Esophagus mucosa (tissue), 1 donor: ENCODE measurements around the gene SCAMP2. TPM values are rescaled to one million over a fixed set of nuclear protein-coding genes. Genes with fewer than 3 reads are reported as not detected.
A peak's percentile ranks its signal among the peaks of the same experiment; 100 is the strongest.

Source experiments
- ATAC-seq: fragments of 200-7000 bp; cut with Tn5 transposase; one replicate; pipeline ENCODE4 v1.9.1; 2020
- total RNA-seq: library from RNA; stranded (reverse); gene quantifications from one replicate; pipeline ENCODE4 v1.2.4, GENCODE V29; 2023
- donor health status: DM: yes; HTN: yes; CAD: no.

SCAMP2 gene
- total RNA-seq, 1 donor from 2014 or later: 102 TPM

DNA sequence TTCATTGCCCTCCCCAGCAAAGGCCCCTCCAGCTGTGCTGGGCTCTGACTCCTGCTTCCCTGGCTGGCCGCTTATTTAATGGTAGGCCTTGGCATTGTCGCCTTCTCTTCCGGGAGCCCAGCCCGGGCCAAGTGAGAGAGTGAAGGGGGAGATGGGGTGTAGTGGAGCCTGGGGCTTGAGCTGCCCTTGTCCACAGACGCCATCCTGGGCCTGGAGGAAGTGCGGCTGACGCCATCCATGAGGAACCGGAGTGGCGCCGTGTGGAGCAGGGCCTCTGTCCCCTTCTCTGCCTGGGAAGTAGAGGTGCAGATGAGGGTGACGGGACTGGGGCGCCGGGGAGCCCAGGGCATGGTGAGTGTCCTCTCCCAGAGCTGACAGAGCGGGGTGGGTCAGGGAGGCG is 57.2 kb downstream of the SCAMP2 start:
- ATAC-seq: no peak

GRCh38 chr15:74815121-74815934 is 57.8 kb downstream of the SCAMP2 start:
- no peak for ATAC-seq

DNA sequence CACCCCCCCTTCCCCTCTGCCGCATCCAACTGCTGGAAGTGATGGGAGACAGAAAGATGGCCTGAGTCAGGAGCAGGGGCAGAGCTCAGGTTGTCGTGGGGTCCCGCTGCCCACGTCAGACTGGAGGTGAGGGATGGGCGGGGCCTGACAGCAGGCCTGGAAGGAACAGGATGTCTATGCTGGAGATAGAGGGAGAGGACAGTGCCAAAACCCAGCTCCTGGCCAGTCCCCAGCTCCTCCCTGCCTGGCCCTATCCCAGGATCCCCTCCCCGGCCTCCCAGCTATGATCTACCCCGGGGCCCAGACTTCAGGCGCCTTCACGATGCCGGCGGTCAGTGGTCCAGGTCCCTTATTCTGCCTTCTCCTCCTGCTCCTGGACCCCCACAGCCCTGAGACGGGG is 60.6 kb downstream of the SCAMP2 start, which contains the start of gene LMAN1L:
LMAN1L (plus strand) TSS at position 303 of the 400 bp plus-strand sequence; CDS start at position 323, 20 bp downstream.
- ATAC-seq: no peak

GRCh38 chr15:74809956-74810355 is 63.2 kb downstream of the SCAMP2 start:
- no peak for ATAC-seq

- ATAC-seq: no peak
Measured at GRCh38 chr15:74809242-74809641, 63.9 kb downstream of the SCAMP2 start.

GRCh38 chr15:74808840-74809229 is 64.3 kb downstream of the SCAMP2 start:
- peak; percentile 28 for ATAC-seq

GRCh38 chr15:74808078-74808839 is 64.9 kb downstream of the SCAMP2 start:
- peak; percentile 63 for ATAC-seq

- ATAC-seq: peak; percentile 9
Measured at GRCh38 chr15:74807282-74807681, 65.9 kb downstream of the SCAMP2 start.

DNA sequence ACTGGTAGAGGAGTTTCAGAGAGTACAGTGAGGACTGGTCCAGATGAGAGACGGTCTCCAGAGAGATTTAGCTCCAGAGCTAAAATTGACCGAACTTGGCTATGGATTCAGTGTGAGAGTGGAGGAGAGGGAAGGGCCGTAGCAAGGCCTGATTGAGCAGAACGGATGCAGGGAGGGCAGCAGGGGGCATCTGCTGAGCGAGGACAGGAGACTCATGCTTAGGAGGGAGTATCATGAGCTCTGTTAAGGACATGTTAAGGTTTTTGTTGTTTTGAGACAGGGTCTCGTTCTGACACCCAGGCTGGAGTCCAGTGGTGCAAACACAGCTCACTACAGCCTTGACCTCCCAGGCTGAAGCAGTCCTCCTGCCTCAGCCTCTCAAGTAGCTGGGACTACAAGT is 68.2 kb downstream of the SCAMP2 start:
- no peak for ATAC-seq

GRCh38 chr15:74802862-74803447 is 70.2 kb downstream of the SCAMP2 start:
- ATAC-seq: no peak

DNA sequence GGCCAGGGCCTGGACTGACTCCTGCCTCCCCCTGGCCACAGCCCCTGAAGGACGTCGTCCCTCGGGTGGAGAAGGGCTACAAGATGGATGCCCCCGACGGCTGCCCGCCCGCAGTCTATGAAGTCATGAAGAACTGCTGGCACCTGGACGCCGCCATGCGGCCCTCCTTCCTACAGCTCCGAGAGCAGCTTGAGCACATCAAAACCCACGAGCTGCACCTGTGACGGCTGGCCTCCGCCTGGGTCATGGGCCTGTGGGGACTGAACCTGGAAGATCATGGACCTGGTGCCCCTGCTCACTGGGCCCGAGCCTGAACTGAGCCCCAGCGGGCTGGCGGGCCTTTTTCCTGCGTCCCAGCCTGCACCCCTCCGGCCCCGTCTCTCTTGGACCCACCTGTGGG is 70.9 kb downstream of the SCAMP2 start:
- no peak for ATAC-seq

- no peak for ATAC-seq
Measured at GRCh38 chr15:74801311-74801997, 71.7 kb downstream of the SCAMP2 start.

GRCh38 chr15:74800559-74801094 is 72.5 kb downstream of the SCAMP2 start:
- ATAC-seq: no peak

DNA sequence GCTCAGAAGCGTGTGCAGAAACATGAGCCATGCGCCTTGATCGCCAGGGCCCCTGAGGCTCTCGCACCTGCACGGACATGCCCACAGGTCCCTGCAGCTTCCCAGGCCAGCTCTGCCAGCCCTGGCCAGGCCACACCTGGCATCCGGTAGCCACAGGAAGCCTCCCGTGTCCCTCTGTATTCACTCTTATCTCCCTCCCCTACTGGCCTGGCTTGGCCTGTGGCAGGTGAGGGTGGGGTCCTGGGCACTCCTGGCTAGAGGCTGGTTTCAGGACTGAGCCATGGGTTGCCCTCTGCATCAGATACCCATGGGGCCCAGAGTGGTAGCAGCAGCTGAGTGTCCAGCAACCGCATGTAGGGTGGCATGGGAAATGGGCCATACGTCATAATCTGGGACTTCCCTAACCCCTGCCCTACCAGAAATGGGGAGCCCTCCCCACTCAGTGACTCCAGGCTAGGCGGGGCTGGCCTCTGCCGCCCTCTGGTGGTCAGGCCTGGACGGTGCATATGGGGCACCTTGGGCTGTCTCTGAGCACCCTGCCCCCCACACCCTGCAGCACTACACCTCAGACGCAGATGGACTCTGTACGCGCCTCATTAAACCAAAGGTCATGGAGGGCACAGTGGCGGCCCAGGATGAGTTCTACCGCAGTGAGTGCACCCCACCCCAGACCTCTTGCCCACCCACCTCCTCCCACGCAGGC is 73.2 kb downstream of the SCAMP2 start:
- peak; percentile 92 for ATAC-seq

GRCh38 chr15:74799255-74799855 is 73.8 kb downstream of the SCAMP2 start:
- peak; percentile 4 for ATAC-seq

GRCh38 chr15:74798388-74799254 is 74.5 kb downstream of the SCAMP2 start:
- ATAC-seq: no peak

DNA sequence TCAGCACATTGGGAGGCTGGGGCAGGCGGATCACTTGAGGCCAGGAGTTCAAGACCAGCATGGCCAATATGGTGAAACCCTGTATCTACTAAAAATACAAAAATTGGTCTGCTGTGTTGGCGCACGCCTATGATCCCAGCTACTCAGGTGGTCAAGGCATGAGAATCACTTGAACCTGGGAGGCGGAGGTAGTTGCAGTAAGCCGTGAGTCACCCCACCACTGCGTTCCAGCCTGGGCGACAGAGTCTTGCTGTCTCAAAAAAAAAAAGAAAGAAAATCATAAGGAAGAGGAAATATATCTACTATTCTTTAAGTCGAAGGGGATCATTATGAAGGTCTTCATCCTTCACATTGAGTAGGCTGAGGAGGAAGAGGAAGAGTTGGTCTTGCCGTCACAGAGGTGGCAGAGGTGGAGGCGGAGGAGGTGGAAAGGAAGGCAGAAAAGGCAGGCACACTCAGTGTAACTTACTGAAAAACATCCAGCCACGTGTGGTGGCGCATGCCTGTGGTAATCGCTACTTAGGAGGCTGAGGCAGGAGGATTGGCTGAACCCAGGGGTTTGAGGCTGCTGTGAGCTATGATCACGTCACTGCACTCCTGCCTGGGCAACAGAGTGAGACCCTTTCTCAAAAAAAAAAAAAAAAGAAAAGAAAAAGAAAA is 77.1 kb downstream of the SCAMP2 start:
- no peak for ATAC-seq

DNA sequence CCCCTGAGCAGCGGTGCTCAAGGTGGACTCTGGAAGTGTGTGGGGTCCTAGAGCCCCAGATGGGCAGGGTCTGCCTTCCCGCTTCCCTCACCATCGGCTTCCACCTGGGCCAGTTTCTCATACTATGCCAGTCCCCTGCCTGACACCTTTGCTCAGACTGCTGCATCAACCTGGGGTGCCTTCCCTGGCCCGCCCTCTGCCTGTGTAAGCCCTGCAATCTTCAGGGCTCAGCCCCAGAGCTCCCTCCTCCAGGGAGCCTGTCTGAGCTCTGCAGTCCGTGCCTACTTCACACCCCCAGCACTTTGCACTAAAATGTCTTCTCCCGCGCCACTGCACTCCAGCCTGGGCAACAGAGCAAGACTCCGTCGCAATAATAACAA is 78.2 kb downstream of the SCAMP2 start:
- ATAC-seq: no peak

- peak; percentile 58 for ATAC-seq
Measured at GRCh38 chr15:74794248-74794969, 78.8 kb downstream of the SCAMP2 start.
